Activated CD8-positive, alpha-beta memory T cell treated with anti-CD3 and anti-CD28 coated beads, Interleukin-2, amount 10 ng/mL, durations not matched to agents 7 days and 5 days (primary cell): ENCODE results near the gene CHST13. TPM values are rescaled to one million over a fixed set of nuclear protein-coding genes. Genes with fewer than 3 reads are reported as not detected.

ENCODE experiments used
- ATAC-seq: fragments of 150-1000 bp; cut with Tn5 transposase; one replicate; pipeline ENCODE4 v1.10.0; 2021; ENCODE audit warnings: moderate library complexity
- CTCF ChIA-PET: fragments of 350-600 bp; sonication (Branson Sonifier 250); formaldehyde crosslinking; loops from one replicate; lab custom pipeline; 2021; ENCODE audit warnings: antibody characterized with exemption; lab: Charles Lee
- DNase-seq: peaks from one replicate; pipeline ENCODE4 v3.0.0-alpha.2; 2020
- H3K27ac Mint-ChIP-seq: one replicate; pipeline ENCODE4 v1.8.0; 2021; ENCODE audit warnings: mild to moderate bottlenecking, mixed read lengths
- H3K27me3 Mint-ChIP-seq: one replicate; pipeline ENCODE4 v1.8.0; 2021; ENCODE audit warnings: mixed read lengths
- H3K36me3 Mint-ChIP-seq: one replicate; pipeline ENCODE4 v1.8.0; 2021; ENCODE audit warnings: mild to moderate bottlenecking, mixed read lengths
- H3K4me1 Mint-ChIP-seq: one replicate; pipeline ENCODE4 v1.8.0; 2021; ENCODE audit warnings: mixed read lengths
- H3K4me3 Mint-ChIP-seq: one replicate; pipeline ENCODE4 v1.8.0; 2021; ENCODE audit warnings: mild to moderate bottlenecking, moderate library complexity, mixed read lengths
- H3K9me3 Mint-ChIP-seq: one replicate; pipeline ENCODE4 v1.8.0; 2022; ENCODE audit warnings: low read depth, mixed read lengths
- total RNA-seq, 2 experiments: library from RNA; stranded (reverse); gene quantifications; one replicate each; pipeline ENCODE4 v1.2.3, GENCODE V29; 2021

Gene CHST13
- total RNA-seq, 2 experiments from 2014 or later: not detected

GRCh38 chr3:126503701-126504100, 20.3 kb upstream of the CHST13 start:
- no peaks in the 10 kb centered on the region for H3K4me1 Mint-ChIP-seq
- H3K27ac Mint-ChIP-seq: no peak overlapping the region
- H3K27me3 Mint-ChIP-seq: no peaks in the 10 kb centered on the region
- ATAC-seq: no peak
- DNase-seq: no peak
- CTCF ChIA-PET: no interaction called here
- no peak overlapping the region for H3K4me3 Mint-ChIP-seq
- no peaks in the 10 kb centered on the region for H3K9me3 Mint-ChIP-seq
- no peaks in the 10 kb centered on the region for H3K36me3 Mint-ChIP-seq

GRCh38 chr3:126507886-126508285, 16.1 kb upstream of the CHST13 start:
- Mint-ChIP-seq H3K9me3 (no peaks in the 10 kb centered on the region), H3K4me3 (no peak overlapping the region), H3K36me3 (no peaks in the 10 kb centered on the region), H3K27ac (no peak overlapping the region), H3K4me1 (no peaks in the 10 kb centered on the region), H3K27me3 (no peaks in the 10 kb centered on the region)
- DNase-seq: no peak
- CTCF ChIA-PET: no interaction called here
- no peak for ATAC-seq

GRCh38 chr3:126508564-126508964, 15.4 kb upstream of the CHST13 start:
- no peaks in the 10 kb centered on the region for H3K27me3 Mint-ChIP-seq
- DNase-seq (no peak), ATAC-seq (no peak)
- CTCF ChIA-PET: interaction anchor here (1.0 kb wide), 1 partner anchor 15 kb away, joined by 3 read pairs; no protein-coding TSS in a partner anchor
- H3K27ac Mint-ChIP-seq: no peak overlapping the region
- H3K36me3 Mint-ChIP-seq: no peaks in the 10 kb centered on the region
- no peak overlapping the region for H3K4me3 Mint-ChIP-seq
- no peaks in the 10 kb centered on the region for H3K9me3 Mint-ChIP-seq
- no peaks in the 10 kb centered on the region for H3K4me1 Mint-ChIP-seq

- H3K27me3 Mint-ChIP-seq: no peaks in the 10 kb centered on the region
- CTCF ChIA-PET: interaction anchor here (1.0 to 1.5 kb wide), 2 partner anchors 9 to 13 kb away, joined by 3 to 5 read pairs; no protein-coding TSS in a partner anchor
- no peak overlapping the region for H3K27ac Mint-ChIP-seq
- ATAC-seq (no peak), DNase-seq (no peak)
- H3K4me1 Mint-ChIP-seq: no peaks in the 10 kb centered on the region
- no peaks in the 10 kb centered on the region for H3K36me3 Mint-ChIP-seq
- no peak overlapping the region for H3K4me3 Mint-ChIP-seq
- H3K9me3 Mint-ChIP-seq: no peaks in the 10 kb centered on the region
Observed at GRCh38 chr3:126509597-126510307, 14.2 kb upstream of the CHST13 start.

- Mint-ChIP-seq H3K27me3 (no peaks in the 10 kb centered on the region), H3K4me3 (no peak overlapping the region), H3K4me1 (no peaks in the 10 kb centered on the region), H3K27ac (no peak overlapping the region), H3K9me3 (no peaks in the 10 kb centered on the region), H3K36me3 (no peaks in the 10 kb centered on the region)
- no peak for ATAC-seq
- CTCF ChIA-PET: interaction anchor here (1.5 to 1.6 kb wide), 2 partner anchors 8 to 12 kb away, joined by 4 to 5 read pairs; no protein-coding TSS in a partner anchor
- DNase-seq: no peak
Observed at GRCh38 chr3:126510308-126510910, 13.5 kb upstream of the CHST13 start.

GRCh38 chr3:126511291-126511690, 12.7 kb upstream of the CHST13 start:
- Mint-ChIP-seq H3K9me3 (no peaks in the 10 kb centered on the region), H3K4me1 (no peaks in the 10 kb centered on the region), H3K27me3 (no peaks in the 10 kb centered on the region), H3K27ac (no peak overlapping the region), H3K4me3 (no peak overlapping the region), H3K36me3 (no peaks in the 10 kb centered on the region)
- ATAC-seq: no peak
- CTCF ChIA-PET: interaction anchor here (1.6 kb wide), 1 partner anchor 11 kb away, joined by 4 read pairs; no protein-coding TSS in a partner anchor
- no peak for DNase-seq

GRCh38 chr3:126512026-126512425, 11.9 kb upstream of the CHST13 start:
- DNase-seq (no peak), ATAC-seq (no peak)
- Mint-ChIP-seq H3K9me3 (no peaks in the 10 kb centered on the region), H3K4me3 (no peak overlapping the region), H3K27ac (no peak overlapping the region), H3K36me3 (no peaks in the 10 kb centered on the region), H3K27me3 (no peaks in the 10 kb centered on the region), H3K4me1 (no peaks in the 10 kb centered on the region)
- CTCF ChIA-PET: interaction anchor here (1.6 kb wide), 1 partner anchor 11 kb away, joined by 4 read pairs; no protein-coding TSS in a partner anchor

GRCh38 chr3:126512916-126513650, 10.9 kb upstream of the CHST13 start:
- Mint-ChIP-seq H3K36me3 (no peaks in the 10 kb centered on the region), H3K9me3 (no peaks in the 10 kb centered on the region), H3K27me3 (no peaks in the 10 kb centered on the region), H3K4me3 (no peak overlapping the region), H3K4me1 (no peaks in the 10 kb centered on the region), H3K27ac (no peak overlapping the region)
- CTCF ChIA-PET: no interaction called here
- ATAC-seq (no peak), DNase-seq (no peak)

GRCh38 chr3:126514161-126514560, 9.8 kb upstream of the CHST13 start:
- Mint-ChIP-seq H3K27ac (no peak overlapping the region), H3K4me1 (peaks cover 3% of the 10 kb centered on the region), H3K27me3 (no peaks in the 10 kb centered on the region), H3K36me3 (no peaks in the 10 kb centered on the region), H3K4me3 (no peak overlapping the region), H3K9me3 (no peaks in the 10 kb centered on the region)
- ATAC-seq (no peak), DNase-seq (no peak)
- CTCF ChIA-PET: no interaction called here

GRCh38 chr3:126515066-126515706, 8.8 kb upstream of the CHST13 start:
- Mint-ChIP-seq H3K36me3 (no peaks in the 10 kb centered on the region), H3K4me1 (peaks cover 9% of the 10 kb centered on the region), H3K9me3 (no peaks in the 10 kb centered on the region), H3K27me3 (no peaks in the 10 kb centered on the region), H3K4me3 (no peak overlapping the region), H3K27ac (no peak overlapping the region)
- ATAC-seq (no peak), DNase-seq (no peak)
- CTCF ChIA-PET: no interaction called here

- DNase-seq: no peak
- H3K27me3 Mint-ChIP-seq: no peaks in the 10 kb centered on the region
- ATAC-seq: no peak
- H3K36me3 Mint-ChIP-seq: no peaks in the 10 kb centered on the region
- no peak overlapping the region for H3K27ac Mint-ChIP-seq
- no peak overlapping the region for H3K4me3 Mint-ChIP-seq
- CTCF ChIA-PET: no interaction called here
- H3K4me1 Mint-ChIP-seq: peaks cover 9% of the 10 kb centered on the region
- no peaks in the 10 kb centered on the region for H3K9me3 Mint-ChIP-seq
Observed at GRCh38 chr3:126516152-126516935, 7.6 kb upstream of the CHST13 start.

- CTCF ChIA-PET: no interaction called here
- H3K27ac Mint-ChIP-seq: no peak overlapping the region
- no peaks in the 10 kb centered on the region for H3K9me3 Mint-ChIP-seq
Observed at GRCh38 chr3:126516936-126517290, 7.0 kb upstream of the CHST13 start.

More at GRCh38 chr3:126516936-126517290, 7.0 kb upstream of the CHST13 start:
- no peak overlapping the region for H3K4me3 Mint-ChIP-seq
- peaks cover 9% of the 10 kb centered on the region for H3K4me1 Mint-ChIP-seq
- peaks cover under 1% of the 10 kb centered on the region for H3K27me3 Mint-ChIP-seq
- no peak for DNase-seq
- ATAC-seq: no peak
- no peaks in the 10 kb centered on the region for H3K36me3 Mint-ChIP-seq
